ENCODE data around the gene SMIM15. TPM values are rescaled to one million over a fixed set of nuclear protein-coding genes. Genes with fewer than 3 reads are reported as not detected.

Gene SMIM15
- total and polyA plus RNA-seq, 10 of the 15 experiments (the other 5 are each of a cell fraction or from before 2014, with no cell fraction given): 13.8 to 83.3 (median 53.9) TPM

- no peaks in the 10 kb centered on the region for H3K4me1 ChIP-seq (ENCODE audit: control insufficient read depth, insufficient read depth, low read length)
- intact Hi-C loops (cut with micrococcal nuclease; ENCODE audit: unreplicated experiment) (no loop called here), in situ Hi-C loops (cut with MboI) (no loop called here)
- H3K79me2 ChIP-seq (ENCODE audit: control insufficient read depth, insufficient read depth, low read length): no peaks in the 10 kb centered on the region
- no peak overlapping the region for H3K9ac ChIP-seq (ENCODE audit: control insufficient read depth, insufficient read depth, low read length)
- H2AFZ ChIP-seq (ENCODE audit: control insufficient read depth, low read depth, low read length): no peak overlapping the region
- RAD21 ChIA-PET (ENCODE audit: unreplicated experiment): no interaction called here
- ATAC-seq (peak; percentile 87), FAIRE-seq (peak; percentile 38), DNase-seq (ENCODE audit: low read depth, low spot score) (peak; percentile 11)
- SMC1A ChIA-PET (ENCODE audit: uncharacterized antibody, unreplicated experiment): interaction anchor here (1.0 kb wide), 2 partner anchors 41 to 65 kb away, joined by 3 read pairs; no protein-coding TSS in a partner anchor
- POLR2A ChIA-PET: no interaction called here
- no peaks in the 10 kb centered on the region for H4K20me1 ChIP-seq (ENCODE audit: control insufficient read depth, insufficient read depth)
- peak; percentile 41 for TF ChIP-seq RUNX3 (IDR thresholded peaks at IDR 0.05; ENCODE audit: low read length)
- TF ChIP-seq SPI1 (IDR thresholded peaks at IDR 0.05; ENCODE audit: borderline replicate concordance, insufficient read depth, low read depth, low read length): peak; percentile 72
- TF ChIP-seq IKZF2 (IDR thresholded peaks at IDR 0.05): 0 out of 4 replicates have a peak, but pooled peaks of 1 of the 2 experiments have one; percentile 30
- TF ChIP-seq SRF (IDR thresholded peaks at IDR 0.05; ENCODE audit: low read depth in 2 of 2, low read length in 2 of 2): 0 out of 4 replicates have a peak, but pooled peaks of 1 of the 2 experiments have one; percentile 42
- peak; percentile 27; the same call in 1 of the 2 replicates for TF ChIP-seq JUNB (IDR thresholded peaks at IDR 0.05)
- no peak for TF ChIP-seq USF1 (IDR thresholded peaks at IDR 0.05; ENCODE audit: borderline replicate concordance, extremely low read length, insufficient read depth, low read depth, low read length)
- no peak for TF ChIP-seq ZNF274 (IDR thresholded peaks at IDR 0.05; ENCODE audit: insufficient read depth, insufficient read length)
- TF ChIP-seq SREBF1 (IDR thresholded peaks at IDR 0.05; ENCODE audit: low read length): no peak
- TF ChIP-seq MTA2 (IDR thresholded peaks at IDR 0.05; ENCODE audit: low read depth): 0 out of 2 replicates have a peak, but pooled peaks have one; percentile 25
- no peaks in the 10 kb centered on the region for H3K27me3 ChIP-seq (replicated peaks in 1 of 2; ENCODE audit: control insufficient read depth in 2 of 2, insufficient read depth in 2 of 2, low read length in 1 of 2)
- BruUV-seq (replicated peaks): no TSS peak
- CTCF ChIA-PET: interaction anchor here (1.2 kb wide), 1 partner anchor 542 kb away, joined by 4 read pairs; no protein-coding TSS in a partner anchor
- WGBS (ENCODE audit: insufficient coverage, insufficient replicate concordance, low lambda C conversion rate, missing lambda C conversion rate): 92% methylated on average over 3 of the region's 3 CpGs
- no peak overlapping the region for H3K27ac ChIP-seq (ENCODE audit: control insufficient read depth, insufficient read depth)
- H3K4me2 ChIP-seq (ENCODE audit: control insufficient read depth, insufficient read depth): no peak overlapping the region
- no peaks in the 10 kb centered on the region for H3K36me3 ChIP-seq (ENCODE audit: control insufficient read depth in 2 of 2, insufficient read depth in 2 of 2, low read length in 1 of 2)
- H3K4me3 ChIP-seq: no peak overlapping the region
- peaks cover 7% of the 10 kb centered on the region; the same call in 2 of the 3 replicates for H3K9me3 ChIP-seq (replicated peaks; ENCODE audit: control insufficient read depth, insufficient read depth, low read length)
Measured at GRCh38 chr5:61115968-61116367, 46.3 kb downstream of the SMIM15 start.

All from GM12878 (cell line).